Karpas-422 (cell line): ENCODE data around the gene CSMD2. TPM values are rescaled to one million over a fixed set of nuclear protein-coding genes. Genes with fewer than 3 reads are reported as not detected.
A peak's percentile ranks its signal among the peaks of the same experiment; 100 is the strongest.

Experiments used
- DNase-seq: peaks from one replicate; pipeline ENCODE4 v3.0.0-alpha.2; 2015
- H2AFZ ChIP-seq: fragments of 200-600 bp; sonication (generic); 2 replicates; pipeline ENCODE4 v1.6.1; 2014; ENCODE audit warnings: antibody characterized with exemption, low read length, mixed read lengths
- H3K27ac ChIP-seq: fragments of 200-600 bp; sonication (generic); 2 replicates; pipeline ENCODE4 v1.5.1; 2014; ENCODE audit warnings: mild to moderate bottlenecking, low read length, moderate library complexity
- H3K27me3 ChIP-seq: fragments of 200-600 bp; sonication (generic); 2 replicates; pipeline ENCODE4 v1.6.1; 2014; ENCODE audit warnings: low read length, mixed read lengths
- H3K36me3 ChIP-seq: fragments of 200-600 bp; sonication (generic); 2 replicates; pipeline ENCODE4 v1.6.1; 2014; ENCODE audit warnings: low read length, mixed read lengths; ENCODE audit not compliant: insufficient read depth
- H3K4me1 ChIP-seq: fragments of 200-600 bp; sonication (generic); 2 replicates; pipeline ENCODE4 v1.6.1; 2014; ENCODE audit warnings: mild to moderate bottlenecking, low read length, mixed read lengths
- H3K4me2 ChIP-seq: fragments of 200-600 bp; sonication (generic); 2 replicates; pipeline ENCODE4 v1.6.1; 2014; ENCODE audit warnings: low read length, low read depth, mild to moderate bottlenecking; ENCODE audit not compliant: poor library complexity, severe bottlenecking
- H3K4me3 ChIP-seq: fragments of 200-600 bp; sonication (generic); 2 replicates; pipeline ENCODE4 v1.5.1; 2014; ENCODE audit warnings: mild to moderate bottlenecking, antibody characterized with exemption, low read length, mixed read lengths
- H3K79me2 ChIP-seq: fragments of 200-600 bp; sonication (generic); 2 replicates; pipeline ENCODE4 v1.6.1; 2014; ENCODE audit warnings: mild to moderate bottlenecking, low read length, mixed read lengths
- H3K9ac ChIP-seq: fragments of 200-600 bp; sonication (generic); 2 replicates; pipeline ENCODE4 v1.6.0; 2014; ENCODE audit warnings: low read length
- H3K9me2 ChIP-seq: fragments of 200-600 bp; sonication (generic), shearing (Covaris generic); replicated peaks from 2 replicates; pipeline ENCODE4 v1.6.0; 2014; ENCODE audit warnings: mild to moderate bottlenecking, low read length, moderate library complexity; ENCODE audit not compliant: insufficient read depth
- H3K9me3 ChIP-seq: fragments of 300-700, 200-600 bp; sonication (generic); 2 replicates; pipeline ENCODE4 v1.6.1; 2014; ENCODE audit warnings: low read length, mixed read lengths
- H4K20me1 ChIP-seq: fragments of 200-600 bp; sonication (generic); 2 replicates; pipeline ENCODE4 v1.6.1; 2014; ENCODE audit warnings: mild to moderate bottlenecking, antibody characterized with exemption, low read length, low read depth; ENCODE audit not compliant: insufficient read depth
- total RNA-seq: library from RNA; depleted of rRNA; stranded (reverse); fragments of >200 nt; shearing (Covaris generic); gene quantifications from 2 replicates; pipeline ENCODE4 v1.2.3, GENCODE V29; 2014; ENCODE audit warnings: low replicate concordance

The CSMD2 gene
- total RNA-seq, 1 experiment from 2014 or later = 0.19 TPM

GRCh38 chr1:33878392-33878791 is 286.6 kb downstream of the CSMD2 start:
- H3K27ac ChIP-seq = no peak overlapping the region

GRCh38 chr1:33876970-33877650 is 287.9 kb downstream of the CSMD2 start:
- Histone ChIP-seq H3K9me2 (no peaks in the 10 kb centered on the region), H3K4me1 (no peaks in the 10 kb centered on the region), H3K9ac (no peak overlapping the region), H3K4me2 (no peak overlapping the region), H4K20me1 (no peaks in the 10 kb centered on the region), H3K36me3 (no peaks in the 10 kb centered on the region), H2AFZ (no peak overlapping the region), H3K4me3 (no peak overlapping the region), H3K27me3 (no peaks in the 10 kb centered on the region), H3K9me3 (no peaks in the 10 kb centered on the region), H3K27ac (no peak overlapping the region), H3K79me2 (no peaks in the 10 kb centered on the region)
- no peak for DNase-seq

More at GRCh38 chr1:33878392-33878791, 286.6 kb downstream of the CSMD2 start:
- Histone ChIP-seq H4K20me1 (no peaks in the 10 kb centered on the region), H3K4me2 (no peak overlapping the region), H3K27me3 (no peaks in the 10 kb centered on the region), H3K9ac (no peak overlapping the region), H3K4me1 (no peaks in the 10 kb centered on the region), H3K9me3 (no peaks in the 10 kb centered on the region), H3K36me3 (no peaks in the 10 kb centered on the region), H3K4me3 (no peak overlapping the region), H3K79me2 (no peaks in the 10 kb centered on the region), H2AFZ (no peak overlapping the region), H3K9me2 (no peaks in the 10 kb centered on the region)
- DNase-seq = no peak

- H3K4me2 ChIP-seq = no peak overlapping the region
- DNase-seq = peak; percentile 51
- no peaks in the 10 kb centered on the region for H3K27me3 ChIP-seq
- H3K4me3 ChIP-seq = no peak overlapping the region
- no peaks in the 10 kb centered on the region for H3K4me1 ChIP-seq
- H3K27ac ChIP-seq = no peak overlapping the region
- no peaks in the 10 kb centered on the region for H3K79me2 ChIP-seq
- H3K9me3 ChIP-seq = no peaks in the 10 kb centered on the region
- H2AFZ ChIP-seq = no peak overlapping the region
- H3K36me3 ChIP-seq = no peaks in the 10 kb centered on the region
- no peaks in the 10 kb centered on the region for H4K20me1 ChIP-seq
- H3K9ac ChIP-seq = no peak overlapping the region
- H3K9me2 ChIP-seq = no peaks in the 10 kb centered on the region
These were observed 289.2 kb downstream of the CSMD2 start for GRCh38 chr1:33875862-33876261.

GRCh38 chr1:33874636-33875035 is 290.4 kb downstream of the CSMD2 start:
- Histone ChIP-seq H3K4me2 (no peak overlapping the region), H3K9ac (no peak overlapping the region), H3K27ac (no peak overlapping the region), H3K9me3 (no peaks in the 10 kb centered on the region), H3K4me1 (no peaks in the 10 kb centered on the region), H4K20me1 (no peaks in the 10 kb centered on the region), H3K9me2 (no peaks in the 10 kb centered on the region), H3K79me2 (no peaks in the 10 kb centered on the region), H3K4me3 (no peak overlapping the region), H3K27me3 (no peaks in the 10 kb centered on the region), H3K36me3 (no peaks in the 10 kb centered on the region), H2AFZ (no peak overlapping the region)
- no peak for DNase-seq

- no peak for DNase-seq
These were observed 292.3 kb downstream of the CSMD2 start for GRCh38 chr1:33872683-33873082.

GRCh38 chr1:33872275-33872674 is 292.8 kb downstream of the CSMD2 start:
- H3K9me3 ChIP-seq = no peaks in the 10 kb centered on the region
- no peak overlapping the region for H3K4me3 ChIP-seq
- no peaks in the 10 kb centered on the region for H3K79me2 ChIP-seq
- H3K4me2 ChIP-seq = no peak overlapping the region
- no peaks in the 10 kb centered on the region for H3K4me1 ChIP-seq
- no peak overlapping the region for H2AFZ ChIP-seq
- no peaks in the 10 kb centered on the region for H4K20me1 ChIP-seq
- DNase-seq = no peak
- no peaks in the 10 kb centered on the region for H3K9me2 ChIP-seq
- no peak overlapping the region for H3K9ac ChIP-seq
- H3K36me3 ChIP-seq = no peaks in the 10 kb centered on the region
- H3K27me3 ChIP-seq = no peaks in the 10 kb centered on the region
- H3K27ac ChIP-seq = no peak overlapping the region

More at GRCh38 chr1:33872683-33873082, 292.3 kb downstream of the CSMD2 start:
- Histone ChIP-seq H3K4me1 (no peaks in the 10 kb centered on the region), H3K36me3 (no peaks in the 10 kb centered on the region), H3K4me3 (no peak overlapping the region), H3K9me3 (no peaks in the 10 kb centered on the region), H2AFZ (no peak overlapping the region), H3K27ac (no peak overlapping the region), H3K79me2 (no peaks in the 10 kb centered on the region), H3K9me2 (no peaks in the 10 kb centered on the region), H3K4me2 (no peak overlapping the region), H3K9ac (no peak overlapping the region), H3K27me3 (no peaks in the 10 kb centered on the region), H4K20me1 (no peaks in the 10 kb centered on the region)

GRCh38 chr1:33867684-33868083 is 297.3 kb downstream of the CSMD2 start:
- Histone ChIP-seq H3K36me3 (no peaks in the 10 kb centered on the region), H3K9ac (no peak overlapping the region), H2AFZ (no peak overlapping the region), H3K27ac (no peak overlapping the region), H4K20me1 (no peaks in the 10 kb centered on the region), H3K27me3 (no peaks in the 10 kb centered on the region), H3K79me2 (no peaks in the 10 kb centered on the region), H3K9me2 (no peaks in the 10 kb centered on the region), H3K4me2 (no peak overlapping the region), H3K9me3 (no peaks in the 10 kb centered on the region), H3K4me1 (no peaks in the 10 kb centered on the region), H3K4me3 (no peak overlapping the region)
- DNase-seq = no peak

- Histone ChIP-seq H3K79me2 (no peaks in the 10 kb centered on the region), H3K9ac (no peak overlapping the region), H3K4me1 (no peaks in the 10 kb centered on the region), H3K4me2 (no peak overlapping the region), H3K4me3 (no peak overlapping the region), H3K36me3 (no peaks in the 10 kb centered on the region), H3K27ac (no peak overlapping the region), H3K9me3 (no peaks in the 10 kb centered on the region), H3K27me3 (no peaks in the 10 kb centered on the region), H2AFZ (no peak overlapping the region), H4K20me1 (no peaks in the 10 kb centered on the region), H3K9me2 (no peaks in the 10 kb centered on the region)
- DNase-seq = no peak
These were observed 298.7 kb downstream of the CSMD2 start for GRCh38 chr1:33866281-33866680.
